ENCODE results near the gene GNG2. TPM values are rescaled to one million over a fixed set of nuclear protein-coding genes. Genes with fewer than 3 reads are reported as not detected.

GNG2 gene
- total and polyA plus RNA-seq, 10 of the 15 experiments (the other 5 are each of a cell fraction or from before 2014, with no cell fraction given) = 31.6 to 114 (median 66.4) TPM

DNA sequence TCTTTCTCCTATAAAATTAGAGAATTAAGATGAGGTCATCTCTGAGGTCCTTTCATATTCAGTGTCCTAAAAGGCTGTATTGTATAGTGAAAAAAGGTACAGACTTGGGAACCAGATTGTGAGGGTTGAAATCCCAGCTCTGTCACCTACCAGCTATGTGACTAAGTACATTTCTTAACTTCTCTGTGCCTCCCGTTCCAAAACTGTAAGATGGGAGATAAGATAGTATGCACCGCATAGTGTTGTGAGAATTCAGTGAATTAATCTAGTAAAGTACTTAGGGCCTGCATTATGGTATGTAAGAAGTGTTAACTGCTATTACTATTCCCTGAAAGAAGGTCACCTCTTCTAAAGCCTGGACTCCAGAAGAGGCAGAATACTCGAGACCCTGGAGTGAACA is 60.6 kb downstream of the GNG2 start (continued):
- TF ChIP-seq, protein P1, sequence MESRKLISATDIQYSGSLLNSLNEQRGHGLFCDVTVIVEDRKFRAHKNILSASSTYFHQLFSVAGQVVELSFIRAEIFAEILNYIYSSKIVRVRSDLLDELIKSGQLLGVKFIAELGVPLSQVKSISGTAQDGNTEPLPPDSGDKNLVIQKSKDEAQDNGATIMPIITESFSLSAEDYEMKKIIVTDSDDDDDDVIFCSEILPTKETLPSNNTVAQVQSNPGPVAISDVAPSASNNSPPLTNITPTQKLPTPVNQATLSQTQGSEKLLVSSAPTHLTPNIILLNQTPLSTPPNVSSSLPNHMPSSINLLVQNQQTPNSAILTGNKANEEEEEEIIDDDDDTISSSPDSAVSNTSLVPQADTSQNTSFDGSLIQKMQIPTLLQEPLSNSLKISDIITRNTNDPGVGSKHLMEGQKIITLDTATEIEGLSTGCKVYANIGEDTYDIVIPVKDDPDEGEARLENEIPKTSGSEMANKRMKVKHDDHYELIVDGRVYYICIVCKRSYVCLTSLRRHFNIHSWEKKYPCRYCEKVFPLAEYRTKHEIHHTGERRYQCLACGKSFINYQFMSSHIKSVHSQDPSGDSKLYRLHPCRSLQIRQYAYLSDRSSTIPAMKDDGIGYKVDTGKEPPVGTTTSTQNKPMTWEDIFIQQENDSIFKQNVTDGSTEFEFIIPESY (IDR thresholded peaks at IDR 0.05) = no peak
- TF ChIP-seq CEBPZ (IDR thresholded peaks at IDR 0.05; ENCODE audit: low read depth, low read length) (no peak), JUNB (IDR thresholded peaks at IDR 0.05) (no peak), YBX1 (IDR thresholded peaks at IDR 0.05) (no peak), GABPA (IDR thresholded peaks at IDR 0.05; ENCODE audit: low read depth) (no peak), CREB1 (IDR thresholded peaks at IDR 0.05; ENCODE audit: low read depth) (no peak), BHLHE40 (IDR thresholded peaks at IDR 0.05; ENCODE audit: borderline replicate concordance in 1 of 2, low read depth in 2 of 2, low read length in 1 of 2) (no peak)

DNA sequence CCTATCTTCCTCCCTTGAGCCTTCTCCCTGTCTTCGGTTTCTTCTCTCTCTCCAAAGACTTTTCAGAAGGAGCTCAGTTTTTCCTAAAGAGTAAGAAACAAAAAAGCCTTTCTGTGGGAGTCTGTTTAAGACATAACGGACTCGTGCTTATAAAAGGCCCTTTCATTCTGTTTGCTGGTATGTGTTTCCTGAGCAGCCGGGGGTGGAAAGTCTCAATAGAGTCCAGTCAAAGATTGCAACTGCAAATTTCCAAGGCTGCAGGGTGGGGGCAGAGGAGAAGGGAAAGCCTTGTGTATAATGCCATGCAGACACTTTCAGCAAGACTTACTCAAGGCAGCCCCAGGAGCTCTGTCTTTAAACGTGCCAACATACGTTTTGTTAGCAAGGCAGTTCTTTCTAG is 62.2 kb downstream of the GNG2 start:
- H3K9me3 ChIP-seq (replicated peaks; ENCODE audit: control insufficient read depth, insufficient read depth, low read length) = no peaks in the 10 kb centered on the region
- in situ Hi-C loops (cut with MboI) = no loop called here
- H3K9ac ChIP-seq (ENCODE audit: control insufficient read depth, insufficient read depth, low read length) = no peak overlapping the region
- FAIRE-seq (no peak), DNase-seq (ENCODE audit: low read depth, low spot score) (no peak), ATAC-seq (no peak)
- intact Hi-C loops (cut with micrococcal nuclease; ENCODE audit: unreplicated experiment) = no loop called here
- POLR2A ChIA-PET = no interaction called here
- H3K36me3 ChIP-seq (ENCODE audit: control insufficient read depth in 2 of 2, insufficient read depth in 2 of 2, low read length in 1 of 2) = no peaks in the 10 kb centered on the region
- H3K4me3 ChIP-seq = no peak overlapping the region
- SMC1A ChIA-PET (ENCODE audit: uncharacterized antibody, unreplicated experiment) = interaction anchor here (0.7 to 1.7 kb wide), 3 partner anchors 11 to 651 kb away, joined by 3 to 8 read pairs (median 4); no protein-coding TSS in a partner anchor
- 93% methylated on average over 6 of the region's 6 CpGs for WGBS (ENCODE audit: insufficient coverage, insufficient replicate concordance, low lambda C conversion rate, missing lambda C conversion rate)
- H3K79me2 ChIP-seq (ENCODE audit: control insufficient read depth, insufficient read depth, low read length) = no peaks in the 10 kb centered on the region
- TF ChIP-seq JUND (IDR thresholded peaks at IDR 0.05; ENCODE audit: low read depth, low read length) (no peak), NR2F1 (conservative IDR thresholded peaks at IDR 0.05) (no peak), BACH1 (IDR thresholded peaks at IDR 0.05; ENCODE audit: borderline replicate concordance) (no peak), MEF2A (IDR thresholded peaks at IDR 0.05; ENCODE audit: insufficient read depth, low read depth, low read length) (no peak), BHLHE40 (IDR thresholded peaks at IDR 0.05; ENCODE audit: borderline replicate concordance in 1 of 2, low read depth in 2 of 2, low read length in 1 of 2) (no peak), RBBP5 (conservative IDR thresholded peaks at IDR 0.05) (no peak), ZNF687 (IDR thresholded peaks at IDR 0.05) (no peak)
- CTCF ChIA-PET = interaction anchor here (0.7 kb wide), 1 partner anchor 42 kb away, joined by 3 read pairs; no protein-coding TSS in a partner anchor
- no peaks in the 10 kb centered on the region for H3K27me3 ChIP-seq (replicated peaks in 1 of 2; ENCODE audit: control insufficient read depth in 2 of 2, insufficient read depth in 2 of 2, low read length in 1 of 2)
- BruUV-seq (replicated peaks) = no TSS peak
- H3K4me2 ChIP-seq (ENCODE audit: control insufficient read depth, insufficient read depth) = no peak overlapping the region
- RAD21 ChIA-PET (ENCODE audit: unreplicated experiment) = no interaction called here
- no peaks in the 10 kb centered on the region for H4K20me1 ChIP-seq (ENCODE audit: control insufficient read depth, insufficient read depth)
- H3K4me1 ChIP-seq (ENCODE audit: control insufficient read depth, insufficient read depth, low read length) = no peaks in the 10 kb centered on the region
- no peak overlapping the region for H3K27ac ChIP-seq (ENCODE audit: control insufficient read depth, insufficient read depth)
- H2AFZ ChIP-seq (ENCODE audit: control insufficient read depth, low read depth, low read length) = no peak overlapping the region
